Activated gamma-delta T cell treated with Interleukin-2 at 50 U/mL for 16 hours (primary cell): ENCODE data around the gene CACNA1D.

Experiments
- DNase-seq: peaks from one replicate; pipeline ENCODE4 v3.0.0-alpha.2; 2020

The CACNA1D gene

GRCh38 chr3:53768478-53769459 lies 274.4 kb downstream of the CACNA1D start:
- DNase-seq: no peak

DNA sequence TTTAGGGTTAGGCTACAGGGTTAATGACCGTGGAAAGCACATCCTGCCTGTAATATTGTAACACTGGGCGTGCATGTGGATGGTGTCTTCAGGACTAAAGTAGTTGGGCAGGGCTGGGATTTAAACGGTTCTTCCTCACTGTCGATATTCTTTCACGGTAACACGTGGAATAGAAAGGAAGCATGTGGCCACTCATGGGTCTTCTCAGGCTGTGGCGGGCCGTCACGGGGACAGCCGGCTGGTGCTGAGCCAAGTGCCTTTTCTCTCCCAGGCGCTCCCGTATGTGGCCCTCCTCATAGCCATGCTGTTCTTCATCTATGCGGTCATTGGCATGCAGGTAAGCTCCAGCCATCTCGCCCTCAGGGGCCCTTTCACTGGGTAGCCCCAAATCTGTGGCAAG lies 278.2 kb downstream of the CACNA1D start:
- no peak for DNase-seq

DNA sequence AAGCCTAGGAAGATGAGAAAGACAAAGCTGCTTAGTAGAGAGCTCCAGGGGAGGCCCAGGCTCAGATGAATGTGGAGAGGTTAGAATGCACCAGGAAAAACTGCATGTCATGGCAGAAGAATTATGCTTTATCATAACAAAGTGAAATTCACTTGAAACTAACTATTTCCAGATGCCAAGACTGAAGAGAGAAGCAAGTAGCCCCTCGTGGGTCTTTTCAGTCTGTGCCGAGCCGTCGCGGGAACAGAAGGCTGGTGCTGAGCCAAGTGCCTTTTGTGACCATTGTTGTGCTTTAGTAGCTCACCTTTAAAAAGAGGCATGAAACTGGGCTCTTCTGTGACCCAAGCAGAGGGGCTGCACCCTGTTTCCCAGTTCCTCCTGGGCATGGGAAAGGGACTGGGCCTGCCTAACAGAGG lies 278.6 kb downstream of the CACNA1D start:
- no peak for DNase-seq

DNA sequence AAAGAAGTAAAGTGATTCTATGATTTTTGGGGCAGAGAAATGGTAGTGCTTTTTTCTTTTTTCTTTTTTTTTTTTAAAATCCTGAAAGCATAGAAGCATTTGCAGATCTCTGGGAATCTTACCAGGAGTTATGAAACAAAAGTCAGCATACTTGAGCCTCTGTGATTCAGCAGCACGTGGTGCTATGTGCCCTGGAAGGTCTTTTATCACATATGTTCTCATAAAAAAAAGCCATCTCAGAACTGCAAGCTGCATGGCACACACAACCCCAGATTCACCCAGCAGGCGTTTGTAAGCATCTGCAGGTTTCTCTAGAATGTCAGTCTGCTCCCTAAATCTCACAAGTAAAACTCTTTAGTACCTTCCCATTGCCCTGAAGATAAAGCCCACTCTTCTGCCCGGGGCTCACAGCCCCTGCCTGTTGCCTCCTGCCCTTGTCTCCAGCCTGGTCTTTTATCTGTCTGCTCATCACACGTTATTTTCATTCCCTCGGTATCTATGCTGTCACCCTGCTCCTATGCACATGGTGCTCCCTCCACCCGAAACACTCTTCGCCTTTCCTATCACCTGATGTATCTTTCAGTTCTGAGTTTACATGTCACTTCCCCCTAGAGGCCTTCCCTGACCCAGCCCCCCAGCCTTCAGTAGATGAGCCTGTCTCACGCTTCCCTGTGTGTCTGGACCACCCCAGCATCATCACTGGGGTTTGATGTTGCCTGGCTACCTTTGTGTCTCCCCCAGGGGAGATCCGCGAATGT lies 279.4 kb downstream of the CACNA1D start:
- DNase-seq: no peak

GRCh38 chr3:53774414-53774813 lies 280.0 kb downstream of the CACNA1D start:
- DNase-seq: no peak

DNA sequence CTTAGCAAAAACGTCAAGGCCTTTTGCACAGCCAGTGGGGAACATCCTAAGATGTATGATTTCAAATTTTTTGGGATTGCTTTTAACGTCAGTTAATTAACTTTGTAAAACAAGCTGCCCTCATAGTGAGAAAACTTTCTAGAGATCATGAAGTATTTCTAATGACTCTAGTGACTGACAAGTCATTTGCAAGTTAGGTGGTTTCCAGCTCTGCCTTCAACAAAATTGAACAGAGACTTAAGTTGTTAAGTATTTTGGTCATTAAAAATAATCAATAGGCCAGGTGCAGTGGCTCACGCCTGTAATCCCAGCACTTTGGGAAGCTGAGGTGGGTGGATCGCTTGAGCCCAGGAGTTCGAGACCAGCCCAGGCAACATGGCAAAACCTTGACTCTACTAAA lies 280.6 kb downstream of the CACNA1D start:
- DNase-seq: no peak

DNA sequence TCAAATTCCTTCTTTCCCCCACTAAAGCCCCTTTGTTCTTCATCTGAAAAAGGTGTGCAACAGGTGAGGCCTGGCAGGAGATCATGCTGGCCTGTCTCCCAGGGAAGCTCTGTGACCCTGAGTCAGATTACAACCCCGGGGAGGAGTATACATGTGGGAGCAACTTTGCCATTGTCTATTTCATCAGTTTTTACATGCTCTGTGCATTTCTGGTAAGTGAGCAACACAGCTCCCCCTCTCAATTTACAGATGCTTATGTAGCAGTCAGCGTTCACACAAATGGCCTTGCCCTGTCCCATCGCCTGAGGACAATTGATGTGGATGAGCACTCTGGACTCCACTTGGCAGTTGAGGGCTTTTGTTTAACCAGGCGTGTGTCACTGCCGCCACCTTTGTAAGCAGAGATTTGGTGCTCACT lies 281.4 kb downstream of the CACNA1D start:
- no peak for DNase-seq

- no peak for DNase-seq
These were observed 282.2 kb downstream of the CACNA1D start for GRCh38 chr3:53776494-53777101.

DNA sequence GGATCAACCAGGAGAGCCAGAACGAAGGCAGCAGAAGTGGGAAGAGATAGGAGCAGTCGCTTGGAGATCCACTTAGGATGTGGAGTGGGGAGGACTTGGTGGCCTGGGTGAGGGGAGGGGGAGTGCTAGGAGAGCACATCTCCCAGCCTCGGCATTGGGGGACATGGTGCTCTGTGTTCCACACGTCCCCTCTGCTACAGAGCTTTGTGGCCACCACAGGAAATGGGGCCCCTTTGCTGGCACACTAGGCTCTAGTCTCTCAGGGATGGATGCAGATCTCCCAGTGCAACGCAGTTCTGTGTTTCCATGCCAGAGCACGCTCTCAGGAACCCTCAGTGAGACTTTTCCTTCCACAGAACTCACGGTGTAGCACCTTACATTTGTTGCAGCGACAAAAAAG lies 283.1 kb downstream of the CACNA1D start:
- no peak for DNase-seq

- no peak for DNase-seq
These were observed 283.7 kb downstream of the CACNA1D start for GRCh38 chr3:53778153-53778552.

GRCh38 chr3:53780171-53780570 lies 285.8 kb downstream of the CACNA1D start:
- no peak for DNase-seq

- no peak for DNase-seq
These were observed 286.4 kb downstream of the CACNA1D start for GRCh38 chr3:53780806-53781205.

DNA sequence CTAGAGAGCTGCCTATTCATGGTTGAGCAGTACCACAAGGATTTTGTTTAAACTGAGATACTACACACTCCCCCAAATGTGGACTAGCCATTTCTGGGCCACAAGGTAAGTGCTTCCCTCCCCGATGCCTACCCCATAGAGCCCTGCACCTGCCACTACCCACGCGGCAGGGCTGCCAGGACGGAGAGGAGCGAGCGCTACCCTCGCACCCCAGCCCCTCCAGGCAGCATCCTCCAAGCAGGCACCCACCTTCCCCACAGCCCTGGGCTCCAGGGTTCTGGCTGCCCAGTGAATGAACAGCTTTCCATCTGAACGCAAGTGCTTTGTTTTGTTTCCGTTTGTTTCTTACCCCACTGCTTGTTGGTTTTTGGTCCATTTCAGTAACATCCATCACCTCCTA lies 292.6 kb downstream of the CACNA1D start:
- DNase-seq: no peak

GRCh38 chr3:53788038-53788437 lies 293.6 kb downstream of the CACNA1D start:
- no peak for DNase-seq

- DNase-seq: no peak
These were observed 295.0 kb downstream of the CACNA1D start for GRCh38 chr3:53789459-53789858.

DNA sequence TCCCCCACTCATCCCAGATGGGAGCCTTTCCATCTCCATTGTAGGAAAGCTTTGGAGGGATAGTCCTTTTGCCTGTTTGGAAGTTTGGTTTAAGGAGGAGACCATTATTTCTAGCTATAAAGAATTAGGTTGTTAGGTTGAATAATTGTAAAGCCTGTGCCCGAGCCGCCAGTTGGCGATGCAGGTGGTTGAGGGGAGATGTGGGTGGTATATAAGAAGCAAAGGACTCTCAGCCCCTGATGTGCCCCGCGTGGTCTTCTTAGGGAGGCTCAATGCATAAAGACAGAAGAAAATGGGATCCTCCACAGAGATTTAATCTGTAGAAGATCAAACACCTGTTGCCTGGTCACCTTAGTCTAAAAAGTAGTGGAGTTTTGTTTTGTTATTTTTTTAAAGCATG lies 296.1 kb downstream of the CACNA1D start:
- DNase-seq: no peak

DNA sequence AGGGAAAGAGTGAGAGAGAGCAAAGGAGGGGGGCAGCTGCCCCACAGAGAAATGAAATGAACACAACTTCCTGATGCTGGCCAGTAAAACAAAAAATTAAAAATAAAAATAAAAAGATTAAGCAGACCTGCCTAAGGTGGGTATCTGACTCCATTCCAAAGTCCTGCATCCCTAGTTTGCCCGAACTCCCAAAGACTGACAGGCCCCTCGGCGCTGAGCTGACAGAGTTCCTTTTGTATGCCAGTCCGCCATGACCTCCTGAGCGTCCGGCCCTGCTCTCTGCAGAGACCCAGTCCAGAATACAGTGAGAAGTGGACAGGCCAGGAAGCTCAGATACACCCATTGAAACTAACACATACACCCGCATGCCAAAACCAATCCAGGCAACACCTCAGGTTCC lies 296.9 kb downstream of the CACNA1D start:
- DNase-seq: no peak

DNA sequence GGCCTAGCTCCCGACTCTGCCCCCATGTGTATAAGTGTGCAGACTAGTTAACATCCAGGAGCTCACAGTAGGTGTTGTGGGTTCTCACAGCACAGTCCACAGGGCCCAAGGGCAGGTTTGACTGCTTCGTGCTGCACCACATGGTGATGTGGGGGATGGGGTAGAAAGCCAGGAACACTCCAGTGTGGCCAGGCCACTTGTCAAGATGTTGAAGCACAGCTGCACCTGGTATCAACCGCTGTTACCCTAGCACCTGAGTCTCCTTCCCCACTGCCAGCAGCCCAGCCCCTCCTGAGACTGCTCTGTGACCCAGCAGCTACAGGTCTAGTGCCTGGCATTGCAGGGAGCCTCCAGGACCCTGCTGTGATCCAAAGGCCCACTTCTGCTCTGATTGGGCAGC lies 298.5 kb downstream of the CACNA1D start:
- DNase-seq: no peak

DNA sequence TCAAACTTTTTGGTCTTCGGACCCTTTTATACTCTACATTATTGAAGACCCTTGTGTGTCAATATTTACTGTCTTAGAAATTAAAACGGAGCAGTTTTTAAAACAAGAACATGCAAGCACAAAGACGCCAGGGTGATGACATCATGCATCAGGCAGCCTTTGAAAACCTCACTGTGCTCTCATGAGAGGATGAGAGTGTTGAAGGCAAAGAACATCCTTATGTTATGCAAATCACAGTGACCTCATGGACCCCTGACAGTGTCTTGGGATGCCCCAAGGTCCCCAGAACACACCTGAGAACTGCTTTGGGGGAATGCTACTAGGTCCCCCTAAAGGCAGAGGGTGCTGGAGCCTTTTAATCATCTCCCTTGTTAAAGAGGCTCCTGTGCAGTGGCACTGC lies 300.2 kb downstream of the CACNA1D start:
- no peak for DNase-seq

DNA sequence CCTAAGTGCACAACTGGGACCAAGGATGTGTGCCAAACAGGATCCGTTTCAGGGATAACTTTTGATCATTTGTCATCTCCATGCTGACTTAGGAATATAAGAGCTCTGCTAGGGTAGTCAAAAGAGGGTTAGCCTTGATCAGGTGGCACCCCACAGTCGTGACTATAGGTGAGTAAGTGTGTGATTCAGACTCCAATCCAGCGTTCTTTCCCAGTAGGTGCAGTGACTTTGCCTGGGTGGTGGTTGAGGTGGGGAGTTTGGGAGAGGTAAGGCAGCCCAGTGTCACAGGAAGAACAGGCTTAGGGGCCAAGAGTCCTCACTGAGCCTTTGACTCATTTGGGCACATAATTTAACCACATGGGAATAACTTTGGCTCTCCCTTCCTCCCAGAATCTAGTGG lies 300.8 kb downstream of the CACNA1D start:
- no peak for DNase-seq

DNA sequence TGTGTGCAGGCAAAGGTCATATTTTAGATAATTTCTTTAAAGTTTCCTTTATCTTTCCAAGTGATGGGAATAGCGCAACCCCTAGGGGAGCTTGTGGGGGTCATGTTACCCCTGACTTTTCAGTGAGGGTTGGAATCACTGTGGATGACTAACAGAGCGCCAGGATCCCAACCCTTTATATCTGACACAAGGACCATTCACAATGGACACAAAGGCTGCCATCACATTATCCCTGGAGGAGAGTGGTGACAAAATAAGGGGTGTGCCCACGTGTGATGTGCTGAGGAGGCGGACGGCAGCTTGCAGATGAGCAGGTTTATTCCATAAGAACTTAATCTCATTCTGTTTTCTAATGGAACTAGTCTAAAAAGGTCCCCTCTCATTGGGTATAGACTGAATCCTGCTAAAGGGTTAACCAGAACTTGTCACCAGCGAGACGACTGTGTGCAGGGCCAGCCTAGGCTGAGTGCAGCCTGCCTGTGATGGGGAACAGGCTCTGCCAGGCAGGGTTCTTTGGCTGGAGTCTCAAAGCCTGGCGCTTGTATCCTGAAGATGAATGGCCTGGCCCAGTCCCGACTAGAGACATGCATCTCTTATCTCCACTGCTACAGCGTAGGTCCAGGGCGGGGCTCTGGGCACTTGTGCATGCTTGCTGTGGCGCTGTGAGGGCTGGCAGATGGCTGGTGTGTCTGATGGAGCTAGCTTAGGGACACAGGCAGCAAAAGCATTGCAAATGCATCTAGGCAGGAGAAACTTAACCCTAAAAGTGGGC lies 301.6 kb downstream of the CACNA1D start:
- no peak for DNase-seq

- no peak for DNase-seq
These were observed 303.7 kb downstream of the CACNA1D start for GRCh38 chr3:53798144-53798543.

- DNase-seq: no peak
These were observed 305.0 kb downstream of the CACNA1D start for GRCh38 chr3:53799338-53799865.
